Measurements from ENCODE around the gene KHDC4. TPM values are rescaled to one million over a fixed set of nuclear protein-coding genes. Genes with fewer than 3 reads are reported as not detected.
A peak's percentile ranks its signal among the peaks of the same experiment; 100 is the strongest.

Gene KHDC4
- total and polyA plus RNA-seq, 2 of the 13 experiments (the other 11 are each of a cell fraction or from before 2014, with no cell fraction given) = 33.5 to 92.0 TPM

GRCh38 chr1:155940482-155940992 is 6.3 kb upstream of the KHDC4 start (continued):
- no peak for TF ChIP-seq FOXP1 (IDR thresholded peaks at IDR 0.05)
- no peak for TF ChIP-seq FOXP1 (CRISPR knock-in tag; IDR thresholded peaks at IDR 0.05)
- TF ChIP-seq ZNF501 (CRISPR knock-in tag; IDR thresholded peaks at IDR 0.05) = peak; percentile 50; the same call in 1 of the 2 replicates
- TF ChIP-seq XRCC5 (optimal IDR thresholded peaks at IDR 0.05; ENCODE audit: low read length) = no peak
- TF ChIP-seq FIP1L1 (IDR thresholded peaks at IDR 0.05; ENCODE audit: borderline replicate concordance, insufficient read depth, low read depth, low read length) = no peak
- no peak for TF ChIP-seq KDM5A (IDR thresholded peaks at IDR 0.05; ENCODE audit: borderline replicate concordance, low read length)
- TF ChIP-seq ZNF20 (CRISPR knock-in tag; IDR thresholded peaks at IDR 0.05) = no peak
- 0 out of 2 replicates have a peak, but pooled peaks have one; percentile 43 for TF ChIP-seq MLX (CRISPR knock-in tag; IDR thresholded peaks at IDR 0.05)
- peak; percentile 35; the same call in 1 of the 2 replicates for TF ChIP-seq TAF1 (CRISPR knock-in tag; IDR thresholded peaks at IDR 0.05)
- TF ChIP-seq ZNF580 (CRISPR knock-in tag; IDR thresholded peaks at IDR 0.05; ENCODE audit: borderline replicate concordance, low read depth) = no peak
- peak; percentile 48 for TF ChIP-seq PPARG (CRISPR knock-in tag; conservative IDR thresholded peaks at IDR 0.05)
- no peak for TF ChIP-seq CAMTA2 (CRISPR knock-in tag; IDR thresholded peaks at IDR 0.05; ENCODE audit: borderline replicate concordance)
- 0 out of 2 replicates have a peak, but pooled peaks have one; percentile 62 for TF ChIP-seq CCDC6 (CRISPR knock-in tag; IDR thresholded peaks at IDR 0.05)
- TF ChIP-seq GATAD1 (CRISPR knock-in tag; IDR thresholded peaks at IDR 0.05) = peak; percentile 56; the same call in 1 of the 2 replicates
- peak; percentile 23; the same call in 1 of the 2 replicates for TF ChIP-seq ZGPAT (CRISPR knock-in tag; IDR thresholded peaks at IDR 0.05)
- TF ChIP-seq ZNF230 (CRISPR knock-in tag; IDR thresholded peaks at IDR 0.05) = 0 out of 2 replicates have a peak, but pooled peaks have one; percentile 57
- TF ChIP-seq SMARCC2 (IDR thresholded peaks at IDR 0.05) = no peak
- no peak for TF ChIP-seq STAG1 (CRISPR knock-in tag; IDR thresholded peaks at IDR 0.05)
- no peak for TF ChIP-seq ZNF33B (CRISPR knock-in tag; IDR thresholded peaks at IDR 0.05)
- peak; percentile 81; the same call in 1 of the 2 replicates for TF ChIP-seq ZBED4 (CRISPR knock-in tag; IDR thresholded peaks at IDR 0.05; ENCODE audit: borderline replicate concordance)
- TF ChIP-seq NCOA2 (CRISPR knock-in tag; IDR thresholded peaks at IDR 0.05) = peak; percentile 52
- no peak for TF ChIP-seq ZNF589 (CRISPR knock-in tag; conservative IDR thresholded peaks at IDR 0.05)
- peak; percentile 69; the same call in 1 of the 2 replicates for TF ChIP-seq DRAP1 (CRISPR knock-in tag; IDR thresholded peaks at IDR 0.05)
- TF ChIP-seq ARHGAP35 (CRISPR knock-in tag; IDR thresholded peaks at IDR 0.05; ENCODE audit: borderline replicate concordance) = 0 out of 2 replicates have a peak, but pooled peaks have one; percentile 14
- no peak for TF ChIP-seq ATF7 (IDR thresholded peaks at IDR 0.05)
- no peak for TF ChIP-seq ATF7 (CRISPR knock-in tag; IDR thresholded peaks at IDR 0.05)
